COLO668 (cell line): ENCODE measurements around the gene MPRIP.
"Not testable (repeated sequence)": the region's sequence is repeated elsewhere in the genome, so short reads cannot be mapped to it uniquely, and the experiment has no call there.

ENCODE experiments used
- DNase-seq: peaks from one replicate; lab custom pipeline; 2025; ENCODE audit not compliant: unreplicated experiment; lab: John Stamatoyannopoulos, UW

MPRIP gene

DNA sequence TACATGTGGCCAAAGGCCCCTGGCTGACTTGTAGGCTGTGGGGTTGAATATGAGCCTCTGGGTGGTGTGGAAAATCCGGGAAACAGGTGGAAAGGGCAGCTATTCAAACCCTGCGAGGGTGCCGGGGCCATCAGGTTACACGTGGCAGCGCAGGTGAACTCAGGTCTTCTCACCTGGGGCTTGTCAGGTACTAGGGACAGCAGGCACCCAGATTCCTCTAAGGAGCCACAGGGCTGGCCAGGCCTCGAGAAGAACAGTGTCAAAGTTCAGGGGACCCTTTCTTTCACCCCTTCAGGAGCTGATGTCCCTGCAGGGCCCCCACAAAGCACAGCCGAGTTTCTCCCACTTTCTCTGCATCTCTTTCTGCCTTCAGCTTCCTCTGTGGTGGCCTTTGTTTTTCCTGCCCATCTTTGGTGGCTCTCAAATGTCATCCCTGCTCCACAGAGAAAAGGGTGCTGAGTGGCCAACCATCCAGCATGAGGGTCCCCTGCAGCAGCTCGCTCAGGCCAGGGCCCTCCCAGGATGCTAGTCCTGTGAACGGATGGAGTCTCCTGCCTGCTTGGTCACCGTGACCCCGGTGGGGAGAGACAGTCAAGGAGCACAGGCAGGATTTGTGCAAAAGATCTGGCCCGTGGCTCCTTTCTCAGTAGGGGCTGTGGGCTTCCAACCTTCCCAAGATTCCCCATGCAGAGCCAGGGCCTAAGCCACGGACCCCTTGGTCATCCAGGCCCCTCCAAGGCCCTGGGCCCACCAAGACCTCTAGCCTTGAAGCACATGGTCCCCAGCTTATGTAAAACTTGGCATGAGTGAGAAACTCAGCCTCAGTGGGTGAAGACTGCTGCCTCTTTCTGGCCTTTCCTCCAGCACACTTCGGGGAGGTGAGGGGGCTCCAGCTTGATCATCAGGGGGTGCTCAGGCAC, 28.2 kb upstream of the MPRIP start:
- not testable (repeated sequence) for DNase-seq

GRCh38 chr17:17014748-17015124, 27.5 kb upstream of the MPRIP start:
- not testable (repeated sequence) for DNase-seq

DNA sequence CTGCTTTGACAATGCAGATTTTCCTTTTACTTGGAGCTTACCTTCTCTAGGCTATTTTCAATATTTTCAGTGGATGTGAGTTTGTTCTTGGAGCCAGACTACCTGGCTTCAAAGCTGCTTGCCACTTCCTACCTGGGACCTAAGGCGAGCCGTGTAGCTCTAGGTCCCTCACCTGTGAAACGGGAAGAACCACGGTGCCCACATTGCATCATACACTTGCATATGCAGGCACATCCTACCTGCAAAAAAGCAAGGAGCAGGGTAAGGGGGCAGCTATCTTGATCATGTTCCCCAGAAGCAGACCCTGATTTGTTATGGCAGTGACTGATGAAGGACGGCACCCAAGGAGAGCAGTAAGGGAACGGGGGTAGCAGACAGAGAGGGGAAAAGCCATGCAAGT, 27.0 kb upstream of the MPRIP start:
- DNase-seq = no peak

- DNase-seq = not testable (repeated sequence)
Measured at GRCh38 chr17:17016199-17017197, 25.8 kb upstream of the MPRIP start.

GRCh38 chr17:17017343-17018014, 24.8 kb upstream of the MPRIP start:
- no peak for DNase-seq

GRCh38 chr17:17018021-17018441, 24.2 kb upstream of the MPRIP start:
- no peak for DNase-seq

GRCh38 chr17:17018612-17019429, 23.4 kb upstream of the MPRIP start:
- DNase-seq = peak; percentile 75

GRCh38 chr17:17019430-17019762, 22.9 kb upstream of the MPRIP start:
- DNase-seq = no peak

DNA sequence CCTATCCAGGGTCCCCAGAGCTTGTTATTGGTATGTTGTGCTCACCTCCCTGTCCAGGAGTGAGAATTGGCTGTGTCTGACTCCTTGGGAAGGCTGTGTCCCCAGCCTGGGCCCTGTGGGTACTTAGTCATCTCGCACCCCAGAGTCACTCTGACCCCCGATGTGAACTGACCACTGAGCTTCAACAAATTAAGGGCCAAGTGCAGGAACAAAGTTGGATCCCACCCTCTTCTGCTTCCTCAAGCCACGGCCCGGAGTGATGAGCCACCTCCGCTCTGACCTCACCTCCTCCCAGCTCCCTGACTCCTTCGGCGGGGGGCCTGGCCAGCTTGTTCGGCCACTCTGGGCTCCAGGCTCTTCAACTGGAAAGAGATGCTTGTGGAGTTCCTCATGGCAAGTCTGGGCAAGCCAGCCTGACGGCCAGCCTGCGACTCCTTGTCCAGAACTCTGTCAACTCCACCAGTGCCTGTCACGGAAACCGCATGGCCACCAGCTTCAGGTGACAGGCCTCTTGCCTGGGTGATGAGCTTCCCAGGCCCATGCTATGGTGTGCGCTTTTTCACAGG, 22.3 kb upstream of the MPRIP start:
- DNase-seq = peak; percentile 17

GRCh38 chr17:17020821-17021193, 21.4 kb upstream of the MPRIP start:
- DNase-seq = no peak

GRCh38 chr17:17021194-17021863, 20.9 kb upstream of the MPRIP start:
- DNase-seq = no peak

- DNase-seq = no peak
Measured at GRCh38 chr17:17022011-17022410, 20.2 kb upstream of the MPRIP start.

GRCh38 chr17:17022456-17022855, 19.8 kb upstream of the MPRIP start:
- DNase-seq = no peak

DNA sequence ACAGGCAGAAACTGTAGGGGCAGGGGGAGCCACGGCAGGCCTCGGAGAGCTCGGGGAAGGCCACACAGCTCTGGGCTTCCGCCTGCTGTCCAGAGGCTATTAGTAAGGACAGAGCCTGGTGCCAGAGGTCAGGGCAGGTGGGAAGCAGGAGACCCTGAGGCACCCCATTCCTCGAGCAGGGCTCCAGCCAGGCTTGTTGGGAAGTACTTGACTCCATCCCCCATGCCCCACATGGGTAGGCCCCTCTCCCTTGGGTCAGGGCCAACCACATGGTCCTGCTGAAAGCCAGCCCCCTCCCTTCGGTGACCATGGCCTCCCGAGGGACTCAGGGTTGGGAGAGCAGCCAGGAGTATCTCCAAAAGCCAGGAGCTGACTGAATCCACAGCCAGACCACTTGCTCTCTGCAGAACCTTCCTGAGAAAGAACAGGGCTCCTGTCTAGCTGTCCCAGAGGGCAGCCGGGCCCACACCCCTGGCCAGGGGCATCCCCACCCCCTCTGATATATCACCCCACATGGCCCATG, 17.4 kb upstream of the MPRIP start:
- DNase-seq = no peak

DNA sequence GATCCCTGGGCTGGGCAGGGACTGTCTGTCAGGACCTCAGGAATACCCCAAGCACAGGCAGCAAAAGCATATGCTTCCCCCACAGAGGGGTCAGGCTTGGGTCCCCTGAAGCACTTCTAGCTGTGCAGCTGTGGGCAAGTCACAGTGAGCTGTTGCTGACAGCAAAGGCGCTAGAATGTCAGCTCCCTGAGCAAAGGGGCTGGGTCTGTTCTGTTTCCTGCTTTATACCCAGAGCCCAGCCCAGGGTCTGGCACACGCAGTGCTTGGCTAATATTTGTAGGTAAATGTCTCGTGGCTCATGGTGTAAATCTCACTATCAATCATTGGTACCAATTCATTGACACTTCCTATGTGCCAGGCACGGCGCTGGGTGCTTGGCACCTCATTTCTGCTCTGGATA, 16.6 kb upstream of the MPRIP start:
- no peak for DNase-seq

GRCh38 chr17:17026163-17026562, 16.1 kb upstream of the MPRIP start:
- DNase-seq = no peak

DNA sequence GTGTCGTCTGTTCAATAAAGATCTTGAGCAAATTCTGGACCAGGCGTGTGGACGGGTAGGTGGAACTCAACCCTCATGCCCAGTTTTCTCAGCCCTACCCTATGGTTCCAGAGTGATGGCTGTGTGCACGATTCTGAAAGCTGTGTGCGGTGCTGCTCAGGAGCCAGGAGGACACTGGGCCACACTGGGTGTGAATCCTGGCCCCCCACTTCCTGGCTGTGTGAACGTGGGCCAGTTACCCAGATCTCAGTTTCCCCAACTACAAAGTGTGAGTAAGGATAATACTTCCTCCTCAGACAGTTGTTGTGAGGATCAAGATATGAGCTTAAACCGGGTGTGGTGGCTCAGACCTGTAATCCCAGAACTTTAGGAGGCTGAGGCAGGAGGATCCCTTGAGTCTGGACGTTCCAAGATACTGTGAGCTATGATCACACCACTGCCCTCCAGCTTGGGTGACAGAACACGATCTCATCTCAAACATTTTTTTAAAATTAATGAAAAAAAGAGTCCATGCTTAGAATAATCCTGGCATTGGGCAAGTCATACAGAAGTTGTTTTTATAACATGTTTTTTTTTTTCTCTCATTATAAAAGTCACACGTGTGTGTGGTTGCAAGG, 14.7 kb upstream of the MPRIP start:
- DNase-seq = no peak

GRCh38 chr17:17028059-17028877, 14.0 kb upstream of the MPRIP start:
- DNase-seq = peak; percentile 44
